PC-3 (cell line): ENCODE results near the gene D2HGDH. TPM values are rescaled to one million over a fixed set of nuclear protein-coding genes. Genes with fewer than 3 reads are reported as not detected.
"Not testable (repeated sequence)": the region's sequence is repeated elsewhere in the genome, so short reads cannot be mapped to it uniquely, and the experiment has no call there.

Experiments
- ATAC-seq: fragments of 200-7000 bp; cut with Tn5 transposase; 2 replicates; pipeline ENCODE4 v1.9.1; 2020; ENCODE audit warnings: mild to moderate bottlenecking, moderate library complexity
- BruUV-seq: library from RNA; stranded (reverse); fragments of 400-500 nt; replicated peaks from 2 replicates; lab custom pipeline; 2021; lab: Mats Ljungman, UMichigan
- CTCF ChIA-PET: fragments of 300-600 bp; sonication (Branson Sonifier 250); formaldehyde crosslinking; loops from one replicate; lab custom pipeline; 2022; ENCODE audit warnings: antibody characterized with exemption; lab: Charles Lee
- POLR2A ChIA-PET: fragments of 300-600 bp; sonication (Branson Sonifier 250); formaldehyde crosslinking; loops from one replicate; lab custom pipeline; 2022; ENCODE audit warnings: antibody characterized with exemption; ENCODE audit not compliant: unreplicated experiment; lab: Charles Lee
- DNase-seq: peaks from one replicate; pipeline ENCODE4 v3.0.0-alpha.2; 2015
- H2AFZ ChIP-seq: fragments of 300-600 bp; sonication (generic); 2 replicates; pipeline ENCODE4 v1.6.0; 2016; ENCODE audit warnings: antibody characterized with exemption, low read length
- H3F3A ChIP-seq: fragments of 300-600 bp; sonication (generic); one replicate; pipeline ENCODE4 v1.6.0; 2017; ENCODE audit warnings: antibody characterized with exemption, low read length, control low read depth, mild to moderate bottlenecking; ENCODE audit not compliant: unreplicated experiment
- H3K27ac ChIP-seq: fragments of 300-600 bp; sonication (generic); 2 replicates; pipeline ENCODE4 v1.5.1; 2016; ENCODE audit warnings: mild to moderate bottlenecking, low read length
- H3K27me3 ChIP-seq: fragments of 300-600 bp; sonication (generic); 2 replicates; pipeline ENCODE4 v1.6.1; 2016; ENCODE audit warnings: low read length, mixed read lengths
- H3K36me3 ChIP-seq: fragments of 300-600 bp; sonication (generic); 2 replicates; pipeline ENCODE4 v1.6.1; 2016; ENCODE audit warnings: low read depth, mixed run types, low read length, mixed read lengths
- H3K4me1 ChIP-seq: fragments of 300-600 bp; sonication (generic); 2 replicates; pipeline ENCODE4 v1.5.1; 2016; ENCODE audit warnings: low read length; ENCODE audit not compliant: insufficient read depth
- H3K4me2 ChIP-seq: fragments of 300-600 bp; sonication (generic); 2 replicates; pipeline ENCODE4 v1.6.0; 2016; ENCODE audit warnings: low read length
- H3K4me3 ChIP-seq: fragments of 300-600 bp; sonication (generic); 2 replicates; pipeline ENCODE4 v1.5.1; 2016; ENCODE audit warnings: mild to moderate bottlenecking, low read length, mixed read lengths
- H3K79me2 ChIP-seq: fragments of 300-600 bp; sonication (generic); 2 replicates; pipeline ENCODE4 v1.6.1; 2017; ENCODE audit warnings: low read length, mixed read lengths
- H3K9ac ChIP-seq: fragments of 300-600 bp; sonication (generic); 2 replicates; pipeline ENCODE4 v1.6.0; 2016; ENCODE audit warnings: mild to moderate bottlenecking, low read length
- H3K9me2 ChIP-seq: fragments of 300-600 bp; sonication (generic); replicated peaks from 2 replicates; pipeline ENCODE4 v1.6.1; 2016; ENCODE audit warnings: mixed run types, low read length, mixed read lengths
- H3K9me3 ChIP-seq: fragments of 300-600 bp; sonication (generic); 2 replicates; pipeline ENCODE4 v1.6.1; 2016; ENCODE audit warnings: low read length, mixed read lengths
- H4K20me1 ChIP-seq: fragments of 300-600 bp; sonication (generic); 2 replicates; pipeline ENCODE4 v1.6.1; 2016; ENCODE audit warnings: low read length, mixed read lengths
- CTCF ChIP-seq: fragments of 300-600 bp; sonication (generic); conservative IDR thresholded peaks from 2 replicates; pipeline ENCODE4 v1.5.1; 2017; ENCODE audit warnings: antibody characterized with exemption, low read depth, mild to moderate bottlenecking, low read length
- EZH2 ChIP-seq: fragments of 300-600 bp; sonication (generic); IDR thresholded peaks from one replicate; pipeline ENCODE4 v1.6.1; 2017; ENCODE audit warnings: antibody characterized with exemption, mild to moderate bottlenecking, low read length; ENCODE audit not compliant: unreplicated experiment
- EZH2phosphoT487 ChIP-seq: fragments of 300-600 bp; sonication (generic); IDR thresholded peaks from 2 replicates; pipeline ENCODE4 v1.6.1; 2018; ENCODE audit warnings: mild to moderate bottlenecking, antibody characterized with exemption, low read length, borderline replicate concordance
- intact Hi-C: fragments of 100-400 bp; cut with micrococcal nuclease; formaldehyde crosslinking; loops from 2 replicates; pipeline ENCODE4 v1.9.0; 2023
- total RNA-seq: library from RNA; depleted of rRNA; stranded (reverse); fragments of >200 nt; gene quantifications from 2 replicates; pipeline ENCODE4 v1.2.3, GENCODE V29; 2014

Gene D2HGDH
- total RNA-seq, 1 experiment from 2014 or later, result 28.5 TPM

GRCh38 chr2:241777170-241777685 is 42.8 kb downstream of the D2HGDH start:
- H3K9ac ChIP-seq, result no peak overlapping the region
- no peak overlapping the region for H3K4me3 ChIP-seq
- no peaks in the 10 kb centered on the region for H3K27me3 ChIP-seq
- no peak for ATAC-seq
- no TSS peak for BruUV-seq
- no peaks in the 10 kb centered on the region for H4K20me1 ChIP-seq
- H3K9me3 ChIP-seq, result no peaks in the 10 kb centered on the region
- no peak overlapping the region for H3K27ac ChIP-seq
- no peak overlapping the region for H3K4me2 ChIP-seq
- DNase-seq, result no peak
- no peaks in the 10 kb centered on the region for H3K36me3 ChIP-seq
- no peaks in the 10 kb centered on the region for H3K9me2 ChIP-seq
- H3K79me2 ChIP-seq, result no peaks in the 10 kb centered on the region
- intact Hi-C loops, result no loop called here
- TF ChIP-seq CTCF (no peak), EZH2 (no peak), EZH2phosphoT487 (no peak)
- peaks cover 5% of the 10 kb centered on the region for H3K4me1 ChIP-seq
- ChIA-PET POLR2A (no interaction called here), CTCF (no interaction called here)
- H3F3A ChIP-seq, result no peaks in the 10 kb centered on the region
- H2AFZ ChIP-seq, result no peak overlapping the region

GRCh38 chr2:241777686-241778627 is 43.5 kb downstream of the D2HGDH start:
- Histone ChIP-seq H3K9me2 (no peaks in the 10 kb centered on the region), H3F3A (no peaks in the 10 kb centered on the region), H3K79me2 (no peaks in the 10 kb centered on the region), H3K27ac (no peak overlapping the region), H3K4me2 (no peak overlapping the region), H3K36me3 (no peaks in the 10 kb centered on the region), H3K4me1 (peaks cover 5% of the 10 kb centered on the region), H3K9ac (no peak overlapping the region), H3K9me3 (no peaks in the 10 kb centered on the region), H3K27me3 (no peaks in the 10 kb centered on the region), H4K20me1 (no peaks in the 10 kb centered on the region), H2AFZ (no peak overlapping the region), H3K4me3 (no peak overlapping the region)
- CTCF ChIA-PET, result no interaction called here
- no peak; the same call in 1 of the 2 replicates for ATAC-seq
- no TSS peak for BruUV-seq
- intact Hi-C loops, result no loop called here
- POLR2A ChIA-PET, result no interaction called here
- no peak for DNase-seq
- no peak for TF ChIP-seq EZH2phosphoT487

- Histone ChIP-seq H3K9ac (no peak overlapping the region), H4K20me1 (no peaks in the 10 kb centered on the region), H3K9me2 (no peaks in the 10 kb centered on the region), H3K4me3 (no peak overlapping the region), H3K27me3 (no peaks in the 10 kb centered on the region), H3K79me2 (no peaks in the 10 kb centered on the region), H2AFZ (no peak overlapping the region), H3K9me3 (no peaks in the 10 kb centered on the region), H3K36me3 (no peaks in the 10 kb centered on the region), H3K4me1 (no peaks in the 10 kb centered on the region), H3K4me2 (no peak overlapping the region), H3K27ac (no peak overlapping the region), H3F3A (no peaks in the 10 kb centered on the region)
- TF ChIP-seq CTCF (no peak), EZH2 (no peak), EZH2phosphoT487 (no peak)
- ChIA-PET CTCF (no interaction called here), POLR2A (interaction anchor here (0.6 kb wide), 1 partner anchor 34 kb away, joined by 4 read pairs; no protein-coding TSS in a partner anchor)
- intact Hi-C loops, result no loop called here
- ATAC-seq (no peak), DNase-seq (no peak)
- no TSS peak for BruUV-seq
Measured at GRCh38 chr2:241780939-241781569, 46.6 kb downstream of the D2HGDH start.

GRCh38 chr2:241782053-241782452 is 47.6 kb downstream of the D2HGDH start:
- H3K9me2 ChIP-seq, H3K4me3 ChIP-seq, CTCF ChIA-PET, H2AFZ ChIP-seq, H3K27ac ChIP-seq, H3K9ac ChIP-seq, H3K4me2 ChIP-seq, BruUV-seq, H3K36me3 ChIP-seq, H3F3A ChIP-seq, POLR2A ChIA-PET, ATAC-seq, H3K4me1 ChIP-seq, H3K79me2 ChIP-seq, H3K27me3 ChIP-seq, H3K9me3 ChIP-seq, DNase-seq, H4K20me1 ChIP-seq, intact Hi-C loops: not testable (repeated sequence)
